Ecto neural progenitor cell (in vitro differentiated cells): ENCODE results near the gene BUB1B.
"Not testable (repeated sequence)": the region's sequence is repeated elsewhere in the genome, so short reads cannot be mapped to it uniquely, and the experiment has no call there.

Experiments used
- DNase-seq: peaks from one replicate; pipeline ENCODE4 v3.0.0-alpha.2; 2018; ENCODE audit warnings: low spot score

BUB1B gene

DNA sequence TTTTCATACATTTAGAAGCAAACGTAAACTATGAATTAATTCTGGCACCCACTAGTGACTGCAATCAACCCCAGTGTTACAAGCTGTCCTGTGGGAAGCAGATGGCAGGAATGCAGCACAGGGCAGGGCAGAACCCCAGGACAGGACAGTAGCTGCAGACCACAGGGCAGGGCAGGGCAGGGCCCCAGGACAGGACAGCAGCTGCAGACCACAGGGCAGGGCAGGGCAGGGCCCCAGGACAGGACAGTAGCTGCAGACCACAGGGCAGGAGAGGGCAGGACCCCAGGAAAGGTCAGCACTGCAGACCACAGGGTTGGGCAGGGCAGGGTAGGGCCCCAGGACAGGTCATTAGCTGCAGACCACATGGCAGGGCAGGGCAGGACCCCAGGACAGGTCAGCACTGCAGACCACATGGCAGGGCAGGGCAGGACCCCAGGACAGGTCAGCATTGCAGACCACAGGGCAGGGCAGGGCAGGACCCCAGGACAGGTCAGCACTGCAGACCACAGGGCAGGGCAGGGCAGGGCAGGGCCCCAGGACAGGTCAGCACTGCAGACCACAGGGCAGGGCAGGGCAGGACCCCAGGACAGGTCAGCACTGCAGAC, 24.9 kb upstream of the BUB1B start:
- not testable (repeated sequence) for DNase-seq

DNA sequence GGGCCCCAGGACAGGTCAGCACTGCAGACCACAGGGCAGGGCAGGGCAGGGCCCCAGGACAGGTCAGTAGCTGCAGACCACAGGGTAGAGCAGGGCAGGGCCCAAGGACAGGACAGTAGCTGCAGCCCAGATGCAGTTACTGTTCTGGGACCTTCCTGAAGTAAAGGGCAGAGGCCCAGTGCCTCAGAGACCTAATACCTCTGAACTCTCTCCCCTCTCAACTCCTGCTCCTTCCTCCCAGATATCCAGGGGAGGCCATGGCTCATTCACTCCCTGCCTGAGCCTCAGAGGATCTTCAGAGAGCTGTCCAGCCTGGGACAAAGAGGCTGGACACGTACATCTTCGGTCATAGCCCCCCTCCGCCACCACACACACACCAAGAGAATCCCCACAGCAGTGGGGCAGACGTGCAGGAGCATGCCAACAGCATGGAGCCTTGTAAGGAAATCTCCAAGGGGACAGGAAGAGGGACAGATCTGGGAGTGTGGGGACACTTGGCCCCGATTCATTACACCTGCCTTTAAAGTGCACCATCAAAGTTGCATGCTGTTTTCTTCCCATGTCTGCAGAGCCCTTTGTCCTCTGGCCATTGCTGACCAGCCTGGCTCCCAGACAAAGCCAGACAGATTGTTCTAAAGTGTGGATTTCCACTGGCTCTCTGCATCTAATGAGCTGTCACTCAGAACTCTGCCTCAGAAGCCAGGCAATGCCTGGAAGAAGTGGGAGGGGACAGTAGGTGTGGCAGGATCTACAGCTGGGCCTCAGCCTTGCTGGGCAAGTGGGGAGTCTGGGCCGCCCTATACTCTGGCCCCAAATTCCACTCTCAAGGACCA, 24.2 kb upstream of the BUB1B start:
- DNase-seq = no peak

DNA sequence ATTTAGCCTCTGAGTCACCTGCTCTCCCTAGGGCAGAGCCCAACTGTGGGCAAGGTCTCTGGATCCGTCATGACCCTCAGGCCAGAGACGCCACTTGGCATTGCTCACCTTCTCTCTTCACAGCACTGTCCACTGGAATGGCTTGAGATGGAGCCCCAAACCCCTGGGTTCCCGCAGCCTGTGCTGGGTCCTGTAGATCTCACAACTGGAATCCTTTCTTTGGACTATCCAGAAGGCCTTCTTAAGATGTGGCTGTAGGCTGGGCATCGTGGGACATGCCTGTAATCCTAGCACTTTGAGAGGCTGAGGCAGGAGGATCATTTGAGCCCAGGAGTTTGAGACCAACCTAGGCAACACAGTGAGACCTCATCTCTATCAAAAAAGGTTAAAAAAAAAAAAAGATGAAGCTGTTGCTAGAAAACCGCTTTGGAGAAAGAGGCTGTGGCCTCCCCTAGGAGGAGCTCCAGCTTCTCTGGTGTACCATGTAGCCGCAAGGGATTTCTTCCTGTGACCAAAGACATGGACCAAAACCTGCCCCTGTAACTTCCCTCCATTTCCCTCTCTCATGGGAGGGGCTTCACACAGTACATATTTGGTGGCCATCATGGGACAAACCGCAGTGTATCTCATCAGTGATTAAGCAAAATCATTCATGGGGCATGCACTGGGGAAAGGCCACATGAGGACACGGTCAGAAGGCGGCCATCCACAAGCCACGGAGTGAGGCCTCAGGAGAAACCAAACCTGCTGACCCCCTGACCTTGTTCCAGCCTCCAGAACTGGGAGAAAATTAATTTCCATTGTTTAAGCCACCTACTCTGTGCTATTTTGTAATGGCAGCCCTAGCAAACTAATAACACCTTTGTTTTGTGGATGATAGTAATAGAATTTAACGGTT, 23.3 kb upstream of the BUB1B start:
- DNase-seq = no peak

DNA sequence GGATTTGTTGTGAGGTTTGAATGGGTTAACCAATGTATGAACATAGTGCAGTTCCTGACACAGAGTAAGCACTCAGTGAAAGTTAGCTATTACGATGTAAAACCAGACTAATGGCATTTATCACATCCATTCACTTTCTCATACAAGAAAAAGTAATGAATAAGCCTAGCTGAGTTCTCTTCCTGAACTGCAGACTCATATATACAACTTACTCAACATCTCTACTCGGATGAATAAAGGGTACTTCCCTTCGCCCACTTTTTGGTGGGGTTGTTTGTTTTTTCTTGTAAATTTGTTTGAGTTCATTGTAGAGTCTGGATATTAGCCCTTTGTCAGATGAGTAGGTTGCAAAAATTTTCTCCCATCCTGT, 22.7 kb upstream of the BUB1B start:
- DNase-seq = not testable (repeated sequence)

DNA sequence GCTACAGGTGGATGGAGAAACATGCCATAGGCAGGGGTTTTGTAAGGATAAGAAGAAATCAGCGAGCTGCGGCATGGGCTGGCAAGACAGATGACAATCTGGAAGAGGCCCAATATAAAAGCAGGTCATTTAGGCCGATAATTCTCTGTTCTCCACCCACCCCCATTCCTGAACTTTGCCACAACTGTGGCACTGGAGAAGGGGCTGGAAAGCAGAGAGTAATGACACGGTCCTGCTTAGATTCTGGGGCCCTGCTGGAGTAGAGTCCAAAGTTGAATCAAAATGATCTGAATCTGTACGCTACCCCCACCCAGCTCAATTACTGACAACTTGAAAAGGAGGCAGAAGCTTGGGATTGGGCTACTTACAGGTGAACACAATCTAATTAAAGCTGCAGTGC, 18.4 kb upstream of the BUB1B start:
- DNase-seq = no peak

DNA sequence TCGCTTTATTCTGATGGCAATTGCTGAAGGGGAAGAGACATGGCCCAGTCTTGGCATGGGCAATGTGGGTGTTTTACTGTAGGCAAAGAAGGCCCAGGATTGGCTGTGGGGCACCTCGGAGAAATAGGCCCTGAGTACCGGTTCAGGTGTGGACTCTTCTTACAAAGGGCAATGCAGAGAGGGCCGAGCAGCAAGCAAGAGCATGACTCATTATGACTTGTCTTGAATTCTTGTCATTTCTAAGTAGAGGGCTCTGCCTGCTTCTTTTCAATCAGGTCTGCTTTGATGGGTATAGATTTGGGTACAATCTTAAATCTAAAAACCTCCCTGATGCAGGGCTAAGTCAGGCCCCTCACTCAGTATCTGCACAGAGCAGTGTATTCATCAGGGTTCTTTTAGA, 14.8 kb upstream of the BUB1B start:
- peak; percentile 13 for DNase-seq

DNA sequence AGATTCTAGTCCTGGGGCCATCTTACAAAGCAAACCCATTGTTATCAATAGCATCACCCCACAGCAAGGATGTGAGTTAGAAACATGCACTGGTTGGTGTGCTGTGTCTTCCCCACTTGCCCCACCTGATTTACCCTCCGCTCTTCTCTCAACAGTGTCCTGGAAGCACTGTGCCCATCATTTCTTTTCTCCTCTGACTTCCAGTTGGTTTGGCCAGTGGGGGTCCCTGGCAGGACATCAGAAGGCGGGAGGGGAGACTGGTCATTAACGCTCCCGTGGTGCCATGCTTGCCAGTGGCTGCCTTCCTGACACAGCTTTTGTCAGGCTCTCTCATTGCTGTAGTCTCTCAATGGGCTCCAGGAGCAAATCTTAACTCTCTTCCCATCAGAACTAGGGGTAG, 11.5 kb upstream of the BUB1B start:
- DNase-seq = no peak

DNA sequence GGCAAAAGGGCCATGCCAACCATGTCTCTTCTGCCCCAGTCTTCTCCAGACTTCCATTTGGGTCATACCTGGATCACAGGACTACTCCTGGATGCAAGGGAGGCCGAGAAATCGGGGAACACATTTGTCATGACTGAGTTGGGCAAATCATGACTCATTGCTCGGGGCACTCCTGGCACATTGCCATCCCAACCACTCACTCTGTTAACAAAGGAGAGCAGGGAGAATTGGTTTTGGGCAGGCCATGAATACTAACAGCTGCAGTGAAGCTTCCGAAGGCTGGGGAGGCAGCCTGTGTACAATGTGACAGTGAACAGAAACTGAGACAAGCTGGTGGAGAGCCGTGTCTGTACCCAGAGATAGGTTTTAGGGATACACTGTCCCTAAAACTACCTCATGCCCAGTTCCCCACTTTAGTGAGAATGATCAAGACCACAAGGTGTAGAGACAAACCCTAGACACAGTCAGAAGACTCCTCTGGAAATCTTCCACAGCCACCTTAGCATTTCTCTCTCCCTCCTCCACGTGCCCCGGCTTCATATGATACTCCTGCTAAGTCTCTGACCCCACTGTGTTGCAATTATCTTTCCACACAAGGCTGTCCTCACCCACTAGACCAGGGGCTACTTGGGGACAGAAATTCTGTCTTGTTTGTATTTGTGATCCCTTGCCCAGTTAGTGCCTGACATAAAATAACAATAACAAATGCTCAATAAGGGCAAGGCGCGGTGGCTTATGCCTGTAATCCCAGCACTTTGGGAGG, 10.5 kb upstream of the BUB1B start:
- DNase-seq = no peak

DNA sequence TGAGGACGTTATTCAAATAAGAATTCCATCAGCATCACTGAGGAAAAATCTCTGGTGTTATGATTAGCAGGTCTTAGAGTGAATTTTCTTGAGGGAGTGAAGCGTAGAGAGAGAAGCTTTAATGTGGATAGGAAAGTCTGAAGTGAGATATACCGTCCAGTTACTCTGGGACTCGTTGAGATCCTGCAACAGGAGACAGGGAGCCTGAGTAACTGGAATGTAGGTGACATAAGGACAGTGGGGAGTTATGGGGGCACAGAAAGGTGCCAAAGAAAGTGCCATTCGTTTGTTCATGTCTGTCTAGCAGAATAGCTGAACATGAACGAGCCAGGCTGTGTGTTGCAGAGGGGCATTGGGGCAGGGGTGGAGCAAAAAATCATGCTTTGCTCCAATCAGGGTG, 9.4 kb upstream of the BUB1B start:
- DNase-seq = no peak

DNA sequence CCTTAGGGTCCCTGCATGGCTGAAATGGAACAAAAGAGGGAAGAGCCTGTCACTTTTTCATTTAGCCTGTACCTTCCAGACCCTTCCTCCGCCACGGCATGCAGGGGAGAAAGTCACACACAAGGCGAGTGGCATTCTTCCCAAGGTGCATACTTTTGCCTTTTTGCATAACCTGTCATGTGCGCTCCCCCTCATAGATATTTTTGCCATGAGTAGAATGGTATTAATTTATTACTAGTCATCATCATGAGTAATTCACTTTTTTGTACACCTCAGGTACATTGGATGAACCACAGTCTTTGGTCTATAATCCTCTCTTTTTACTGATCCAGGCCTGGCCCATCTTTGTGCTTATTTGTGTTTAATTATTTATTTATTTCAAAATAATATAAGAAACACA, 8.9 kb upstream of the BUB1B start:
- DNase-seq = no peak

DNA sequence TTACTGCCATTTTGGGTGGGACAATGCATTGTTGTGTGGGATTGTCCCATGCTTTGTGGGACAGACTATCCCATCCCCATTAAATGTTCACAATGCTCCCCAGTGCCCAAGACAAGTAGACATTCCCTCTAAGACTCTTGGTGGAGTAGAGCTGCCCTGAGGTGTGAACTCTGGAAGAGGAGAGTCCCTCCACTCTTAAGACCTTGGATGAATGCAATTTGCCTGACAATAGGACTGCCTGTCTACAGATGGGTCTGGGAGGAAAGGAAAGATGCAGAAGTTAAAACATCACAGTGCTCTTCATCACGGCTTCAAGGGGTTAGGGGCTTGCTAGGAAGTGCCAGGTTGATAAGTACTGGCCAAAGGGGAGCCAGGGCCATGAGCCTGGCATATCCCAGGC, 6.0 kb upstream of the BUB1B start:
- not testable (repeated sequence) for DNase-seq

DNA sequence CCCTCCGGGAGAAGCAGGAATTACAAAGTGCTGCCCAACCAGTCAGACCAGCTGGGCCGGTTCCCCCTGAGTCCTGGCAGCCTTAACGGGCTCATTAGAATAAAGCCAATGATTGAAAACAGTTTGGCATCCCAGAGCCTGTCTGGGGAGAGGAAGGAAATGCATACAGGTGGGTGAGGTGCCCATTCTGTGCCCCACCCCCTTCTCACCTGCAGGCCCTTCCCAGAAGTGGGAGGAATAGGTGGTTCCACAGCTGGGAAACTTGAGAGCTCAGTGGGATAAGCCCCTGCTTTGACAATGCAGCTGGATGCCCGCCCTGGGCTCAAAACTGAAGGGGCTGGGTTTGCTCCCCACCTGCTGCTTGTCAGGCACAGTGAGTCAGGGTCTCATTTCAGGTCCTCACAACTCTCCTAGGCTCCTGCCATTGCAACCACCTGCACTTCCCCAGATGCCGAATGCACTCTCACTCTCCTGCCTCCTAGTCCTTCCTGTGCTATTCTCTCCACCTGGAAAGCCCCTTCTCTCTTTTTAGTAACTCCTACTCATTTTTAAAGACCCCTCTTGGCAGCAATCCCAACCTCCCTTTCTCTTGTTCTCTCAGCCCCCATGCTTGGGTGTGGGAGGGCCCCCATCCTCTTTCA, 5.5 kb upstream of the BUB1B start:
- no peak for DNase-seq

DNA sequence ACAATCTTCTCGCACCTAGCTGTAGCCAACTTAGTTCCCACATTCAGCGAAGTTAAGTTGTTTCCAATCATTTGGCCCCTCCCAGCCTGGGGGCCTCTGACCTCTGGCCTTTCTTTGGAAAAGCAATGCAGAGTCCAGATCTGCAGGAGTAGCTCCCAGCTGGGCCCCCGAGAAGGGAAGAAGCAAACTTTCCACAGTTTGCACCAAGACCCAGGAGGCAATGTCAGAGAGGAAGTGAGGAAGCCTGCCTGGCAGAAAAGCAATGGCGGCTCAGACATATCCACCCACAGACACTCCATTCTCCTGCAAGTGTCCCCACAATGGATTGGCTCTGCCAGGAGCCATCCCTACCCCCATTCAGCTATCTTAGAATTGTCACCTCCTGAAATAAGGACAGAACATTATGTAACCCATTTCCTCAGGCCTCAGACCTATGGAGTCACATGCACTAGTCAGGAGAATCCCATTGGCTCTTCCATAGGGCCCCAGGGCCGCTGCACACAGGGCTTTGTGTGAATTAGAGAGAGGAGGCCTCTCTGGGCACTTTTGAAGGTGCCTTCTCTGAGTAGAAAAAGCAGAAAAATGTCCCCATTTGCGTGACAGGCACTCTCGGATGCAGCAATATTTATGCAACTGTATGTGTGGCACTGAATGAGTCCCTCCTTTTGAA, 3.0 kb upstream of the BUB1B start:
- DNase-seq = no peak

DNA sequence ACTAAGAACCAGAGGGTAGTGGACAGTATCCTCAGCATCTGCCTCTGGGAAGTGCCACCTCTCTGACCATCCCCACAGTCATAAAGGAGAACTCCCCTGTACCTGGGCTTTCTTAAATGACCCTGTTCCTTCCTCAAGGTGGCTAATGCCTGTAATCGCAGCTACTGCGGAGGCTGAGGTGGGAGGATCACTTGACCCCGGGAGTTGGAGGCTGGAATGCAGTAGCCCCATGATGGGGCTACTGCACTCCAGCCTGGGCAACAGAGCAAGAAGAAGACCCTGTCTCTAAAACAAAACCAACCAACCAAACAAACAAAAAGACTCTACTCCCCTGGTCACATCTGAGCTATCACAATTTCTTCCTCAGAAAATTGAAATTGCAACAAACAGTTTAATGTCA, 848 bp upstream of the BUB1B start:
- DNase-seq = no peak

DNA sequence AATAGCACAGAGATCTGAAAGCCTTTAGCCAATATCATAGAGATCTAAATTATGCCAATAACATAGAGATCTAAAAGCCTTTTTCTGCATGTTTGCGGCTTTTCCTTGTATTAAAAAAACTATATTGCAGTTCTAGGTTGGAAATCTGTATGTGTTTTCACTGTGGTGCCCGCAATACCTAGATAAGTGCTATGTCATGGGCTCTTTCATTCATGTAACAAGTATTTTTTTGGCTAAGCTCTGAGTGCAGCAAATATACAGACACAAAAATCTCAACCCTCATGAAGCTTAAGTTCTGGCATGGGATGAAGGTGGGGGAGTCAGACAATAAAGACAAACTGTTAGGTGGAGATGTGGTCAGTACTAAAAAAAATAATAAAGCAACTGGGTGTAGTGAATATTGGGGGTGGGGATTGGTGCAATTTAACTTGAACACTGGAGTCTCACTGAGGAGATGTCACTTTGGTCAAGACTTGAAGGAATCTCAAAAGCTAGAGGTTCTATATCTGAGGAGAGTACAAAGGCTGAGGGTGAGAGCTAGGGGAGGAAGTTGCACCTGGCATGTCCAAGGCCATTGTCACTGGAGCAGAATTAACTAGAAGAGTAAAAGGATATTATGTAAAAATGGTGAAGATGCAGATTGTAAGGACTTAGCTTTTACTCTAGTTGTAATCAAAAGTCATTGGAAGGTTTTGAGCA, 973 bp downstream of the BUB1B start:
- DNase-seq = no peak

DNA sequence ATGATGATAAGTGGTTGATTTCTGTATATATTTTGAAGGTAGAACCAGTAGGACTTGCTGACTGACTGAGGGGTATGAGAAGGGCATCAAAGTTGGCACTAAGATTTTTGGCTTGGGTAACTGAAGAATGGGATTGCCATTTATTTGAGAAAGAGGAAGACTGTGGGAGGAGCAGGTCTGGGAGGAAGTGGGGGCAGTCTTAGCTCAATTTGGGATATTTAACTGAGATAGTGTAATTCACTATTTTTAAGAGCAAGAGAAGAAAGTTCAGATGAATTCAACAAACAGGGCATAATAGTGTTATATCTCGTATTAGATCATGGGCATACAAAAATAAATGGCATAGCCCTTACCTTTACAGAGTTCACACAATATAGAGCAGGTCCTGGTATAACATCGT, 1.7 kb downstream of the BUB1B start:
- no peak for DNase-seq

DNA sequence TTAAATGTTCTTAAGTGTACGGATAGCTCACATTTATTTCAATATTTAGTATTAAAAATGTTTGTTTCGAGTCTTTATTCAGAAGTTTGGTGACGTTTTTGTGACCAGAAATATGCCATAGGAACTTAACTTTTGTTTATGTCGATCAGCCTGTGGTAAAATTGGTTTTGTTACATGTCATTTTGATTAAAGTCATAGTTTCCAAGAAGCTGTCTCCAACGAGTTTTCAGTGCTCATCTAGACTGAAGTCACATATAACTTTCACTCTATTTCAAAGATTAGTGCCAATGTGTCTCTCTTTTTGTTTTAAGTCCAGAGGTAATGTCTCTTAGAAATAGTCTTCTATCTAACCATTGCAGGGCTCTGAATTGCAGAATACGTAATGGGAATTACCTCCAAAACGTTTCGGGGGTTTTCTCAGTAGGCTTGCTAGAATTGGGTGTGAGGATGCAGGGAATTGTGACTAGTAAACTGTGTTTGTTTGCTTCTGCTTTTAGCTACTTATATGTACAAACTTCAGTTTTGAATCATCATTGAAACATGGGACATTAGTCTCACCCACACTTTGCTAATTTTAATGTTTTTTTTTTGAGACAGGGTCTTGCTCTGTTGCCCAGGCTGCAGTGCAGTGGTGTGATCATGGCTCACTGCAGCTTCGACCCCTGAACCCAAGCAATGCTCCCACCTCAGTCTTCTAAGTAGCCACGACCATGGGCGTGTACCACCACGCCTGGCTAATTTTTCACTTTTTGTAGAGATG, 3.0 kb downstream of the BUB1B start:
- DNase-seq = no peak

DNA sequence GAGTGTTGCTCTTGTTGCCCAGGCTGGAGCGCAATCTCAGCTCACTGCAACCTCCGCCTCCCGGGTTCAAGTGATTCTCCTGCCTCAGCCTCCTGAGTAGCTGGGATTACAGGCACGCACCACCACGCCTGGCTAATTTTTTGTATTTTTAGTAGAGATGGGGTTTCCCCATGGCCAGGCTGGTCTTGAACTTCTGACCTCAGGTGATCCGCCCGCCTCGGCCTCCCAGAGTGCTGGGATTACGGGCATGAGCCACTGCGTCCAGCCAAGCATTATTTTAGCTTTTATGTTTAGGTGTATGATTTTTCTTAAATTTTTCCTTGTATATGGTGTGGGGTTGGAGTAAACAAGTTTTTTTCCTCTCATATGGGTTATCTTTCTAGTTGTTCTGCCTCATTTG, 6.5 kb downstream of the BUB1B start:
- DNase-seq = not testable (repeated sequence)

DNA sequence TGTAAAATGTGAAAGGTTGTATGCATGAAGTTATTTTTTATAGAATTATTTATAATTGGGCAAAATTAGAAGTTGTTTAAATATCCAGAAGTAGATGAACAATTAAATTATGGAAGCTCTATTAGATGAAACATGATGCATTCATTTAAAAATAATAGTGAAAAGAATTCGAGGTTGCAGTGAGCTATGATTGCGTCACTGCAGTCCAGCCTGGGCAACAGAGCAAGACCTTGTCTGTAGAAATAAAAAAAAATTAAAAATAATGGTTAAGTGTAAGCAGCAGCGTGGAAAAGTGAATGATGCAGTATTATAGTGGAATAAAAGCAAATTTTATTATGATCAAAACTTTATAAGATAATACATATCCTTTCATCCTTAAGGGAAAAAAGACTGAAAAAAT, 14.3 kb downstream of the BUB1B start:
- no peak for DNase-seq
